Measurements from ENCODE around the gene ANKS6. TPM values are rescaled to one million over a fixed set of nuclear protein-coding genes. Genes with fewer than 3 reads are reported as not detected.

Gene ANKS6
- total RNA-seq, 3 donors from 2014 or later (not counting 1 experiment from before 2014, with no cell fraction given), result 8.1 to 12.6 (median 10.5) TPM

- Mint-ChIP-seq H3K4me3 (no peak overlapping the region), H3K9me3 (no peaks in the 10 kb centered on the region), H3K27ac (no peak overlapping the region), H3K27me3 (ENCODE audit: low read depth in 2 of 2) (no peaks in the 10 kb centered on the region), H3K4me1 (peaks cover 0 to 15% of the 10 kb centered on the region in 2 donors), H3K36me3 (no peaks in the 10 kb centered on the region)
- Histone ChIP-seq H3K4me1 (ENCODE audit: control insufficient read depth, insufficient read depth, low read length) (no peaks in the 10 kb centered on the region), H3K27me3 (ENCODE audit: control insufficient read depth, insufficient read depth, low read length) (no peaks in the 10 kb centered on the region), H3K27ac (ENCODE audit: low read length) (no peak overlapping the region), H3K4me3 (ENCODE audit: low read length) (no peak overlapping the region), H3K36me3 (ENCODE audit: control insufficient read depth, insufficient read depth, low read length) (no peaks in the 10 kb centered on the region), H3K9me3 (ENCODE audit: control insufficient read depth, insufficient read depth, low read length) (no peaks in the 10 kb centered on the region)
- no peak for DNase-seq
- WGBS (ENCODE audit: insufficient coverage), result 98% methylated on average over 3 of the region's 3 CpGs
- ATAC-seq, result no peak
- intact Hi-C loops (cut with micrococcal nuclease), result no loop called here
- TF ChIP-seq CTCF (IDR thresholded peaks at IDR 0.05), result no peak
Measured at GRCh38 chr9:98819231-98819630, 22.9 kb upstream of the ANKS6 start.

- Histone ChIP-seq H3K27ac (ENCODE audit: low read length) (no peak overlapping the region), H3K36me3 (ENCODE audit: control insufficient read depth, insufficient read depth, low read length) (no peaks in the 10 kb centered on the region), H3K4me1 (ENCODE audit: control insufficient read depth, insufficient read depth, low read length) (no peaks in the 10 kb centered on the region), H3K27me3 (ENCODE audit: control insufficient read depth, insufficient read depth, low read length) (no peaks in the 10 kb centered on the region), H3K4me3 (ENCODE audit: low read length) (no peak overlapping the region), H3K9me3 (ENCODE audit: control insufficient read depth, insufficient read depth, low read length) (no peaks in the 10 kb centered on the region)
- no peaks in the 10 kb centered on the region for H3K9me3 Mint-ChIP-seq
- ATAC-seq (no peak), DNase-seq (no peak)
- 86% methylated on average over 2 of the region's 2 CpGs for WGBS (ENCODE audit: insufficient coverage)
- H3K4me1 Mint-ChIP-seq, result peaks cover 0 to 15% of the 10 kb centered on the region in 2 donors
- no peak overlapping the region for H3K27ac Mint-ChIP-seq
- no peak overlapping the region for H3K4me3 Mint-ChIP-seq
- no peak for TF ChIP-seq CTCF (IDR thresholded peaks at IDR 0.05)
- intact Hi-C loops (cut with micrococcal nuclease), result no loop called here
- no peaks in the 10 kb centered on the region for H3K36me3 Mint-ChIP-seq
- H3K27me3 Mint-ChIP-seq (ENCODE audit: low read depth in 2 of 2), result no peaks in the 10 kb centered on the region
Measured at GRCh38 chr9:98818764-98819163, 22.4 kb upstream of the ANKS6 start.

- ATAC-seq, result no peak
- TF ChIP-seq CTCF (IDR thresholded peaks at IDR 0.05), result no peak
- no peaks in the 10 kb centered on the region for H3K36me3 ChIP-seq (ENCODE audit: control insufficient read depth, insufficient read depth, low read length)
- Mint-ChIP-seq H3K4me3 (no peak overlapping the region), H3K36me3 (no peaks in the 10 kb centered on the region), H3K27me3 (ENCODE audit: low read depth in 2 of 2) (no peaks in the 10 kb centered on the region), H3K9me3 (no peaks in the 10 kb centered on the region), H3K27ac (no peak overlapping the region), H3K4me1 (peaks cover 0 to 10% of the 10 kb centered on the region in 2 donors)
- 92% methylated on average over 4 of the region's 6 CpGs for WGBS (ENCODE audit: insufficient coverage)
- intact Hi-C loops (cut with micrococcal nuclease), result no loop called here
- no peak overlapping the region for H3K27ac ChIP-seq (ENCODE audit: low read length)
- no peak for DNase-seq
- H3K27me3 ChIP-seq (ENCODE audit: control insufficient read depth, insufficient read depth, low read length), result no peaks in the 10 kb centered on the region
- no peak overlapping the region for H3K4me3 ChIP-seq (ENCODE audit: low read length)
- no peaks in the 10 kb centered on the region for H3K9me3 ChIP-seq (ENCODE audit: control insufficient read depth, insufficient read depth, low read length)
- no peaks in the 10 kb centered on the region for H3K4me1 ChIP-seq (ENCODE audit: control insufficient read depth, insufficient read depth, low read length)
Measured at GRCh38 chr9:98815391-98815951, 19.1 kb upstream of the ANKS6 start.

- Mint-ChIP-seq H3K4me3 (no peak overlapping the region), H3K9me3 (no peaks in the 10 kb centered on the region), H3K27ac (no peak overlapping the region), H3K4me1 (peaks cover 18 to 41% of the 10 kb centered on the region in 2 donors), H3K27me3 (ENCODE audit: low read depth in 2 of 2) (no peaks in the 10 kb centered on the region), H3K36me3 (no peaks in the 10 kb centered on the region)
- DNase-seq (no peak), ATAC-seq (no peak)
- no peaks in the 10 kb centered on the region for H3K36me3 ChIP-seq (ENCODE audit: control insufficient read depth, insufficient read depth, low read length)
- no peak overlapping the region for H3K4me3 ChIP-seq (ENCODE audit: low read length)
- intact Hi-C loops (cut with micrococcal nuclease), result no loop called here
- H3K9me3 ChIP-seq (ENCODE audit: control insufficient read depth, insufficient read depth, low read length), result no peaks in the 10 kb centered on the region
- TF ChIP-seq CTCF (IDR thresholded peaks at IDR 0.05), result no peak
- WGBS (ENCODE audit: insufficient coverage), result 66% methylated on average over 2 of the region's 2 CpGs
- no peaks in the 10 kb centered on the region for H3K27me3 ChIP-seq (ENCODE audit: control insufficient read depth, insufficient read depth, low read length)
- H3K27ac ChIP-seq (ENCODE audit: low read length), result no peak overlapping the region
- H3K4me1 ChIP-seq (ENCODE audit: control insufficient read depth, insufficient read depth, low read length), result peaks cover 16% of the 10 kb centered on the region
Measured at GRCh38 chr9:98811051-98811650, 14.8 kb upstream of the ANKS6 start.

All from natural killer cell (primary cell).